ENCODE results near the gene SIN3A. TPM values are rescaled to one million over a fixed set of nuclear protein-coding genes. Genes with fewer than 3 reads are reported as not detected.

SIN3A gene
- total and polyA plus RNA-seq, 2 donors (not counting 1 experiment from before 2014, with no cell fraction given): 32.0 to 153 TPM

- H3K4me3 ChIP-seq (ENCODE audit: control extremely low read depth in 1 of 5, extremely low read depth in 1 of 5, insufficient read depth in 1 of 5, low read depth in 2 of 5, low read length in 4 of 5): no peak overlapping the region
- DNase-seq: peak; percentile 44
- no peak overlapping the region for H2AFZ ChIP-seq (ENCODE audit: insufficient read depth, low read depth, low read length, poor library complexity, severe bottlenecking)
- H4K20me1 ChIP-seq (ENCODE audit: control insufficient read depth, insufficient read depth, low read length, poor library complexity, severe bottlenecking): no peaks in the 10 kb centered on the region
- no peak overlapping the region for H3K9ac ChIP-seq (ENCODE audit: low read length)
- Mint-ChIP-seq H3K9me3 (ENCODE audit: insufficient read depth) (no peaks in the 10 kb centered on the region), H3K4me1 (peaks cover 29% of the 10 kb centered on the region), H3K27ac (peak overlapping the region; percentile 54), H3K4me3 (peak overlapping the region; percentile 12), H3K27me3 (no peaks in the 10 kb centered on the region)
- no CpG with 5 or more reads among the region's 4 CpGs for WGBS (ENCODE audit: insufficient coverage)
- ChIA-PET CTCF (interaction anchor here (0.7 to 5.3 kb wide), 3 partner anchors 12 to 523 kb away, joined by 3 to 25 read pairs (median 3); partner anchors contain the start of gene MAN2C1), POLR2A (interaction anchor here (0.5 to 1.2 kb wide), 5 partner anchors 13 to 339 kb away, joined by 3 to 13 read pairs (median 4); partner anchors contain the start of gene SIN3A)
- H3K36me3 ChIP-seq (replicated peaks in 1 of 2; ENCODE audit: control extremely low read depth in 1 of 2, control insufficient read depth in 1 of 2, extremely low read depth in 1 of 2, insufficient read depth in 2 of 2, low read length in 1 of 2): peaks cover 5 to 63% of the 10 kb centered on the region in 2 experiments
- H3K4me1 ChIP-seq (ENCODE audit: control insufficient read depth in 2 of 2, insufficient read depth in 2 of 2, low read length in 2 of 2): peaks cover 23 to 25% of the 10 kb centered on the region in 2 donors
- ATAC-seq (ENCODE audit: low read depth): peak; percentile 39
- no peaks in the 10 kb centered on the region for H3K9me3 ChIP-seq (ENCODE audit: control extremely low read depth in 1 of 3, control insufficient read depth in 2 of 3, insufficient read depth in 1 of 3, low read length in 2 of 3)
- TF ChIP-seq CTCF (IDR thresholded peaks at IDR 0.05) (no peak), EZH2 (IDR thresholded peaks at IDR 0.05; ENCODE audit: borderline replicate concordance, insufficient read depth, low read depth, low read length, poor library complexity, severe bottlenecking) (no peak)
- peaks cover 7% of the 10 kb centered on the region for H3K79me2 ChIP-seq (ENCODE audit: control insufficient read depth, insufficient read depth, low read length)
- peak overlapping the region in 1 of 2 donors; percentile 35 for H3K27ac ChIP-seq (ENCODE audit: low read length in 2 of 2)
- intact Hi-C loops (cut with micrococcal nuclease): no loop called here
- H3K27me3 ChIP-seq (replicated peaks in 1 of 4; ENCODE audit: control extremely low read depth in 1 of 4, control insufficient read depth in 3 of 4, insufficient read depth in 4 of 4, low read length in 3 of 4): no peaks in the 10 kb centered on the region
- H3K4me2 ChIP-seq (replicated peaks; ENCODE audit: low read depth, low read length, poor library complexity, severe bottlenecking): peak overlapping the region; percentile 3
These were observed 70.7 kb downstream of the SIN3A start for GRCh38 chr15:75380773-75381172.

GRCh38 chr15:75371901-75372688 lies 79.4 kb downstream of the SIN3A start:
- Histone ChIP-seq H3K36me3 (replicated peaks in 1 of 2; ENCODE audit: control extremely low read depth in 1 of 2, control insufficient read depth in 1 of 2, extremely low read depth in 1 of 2, insufficient read depth in 2 of 2, low read length in 1 of 2) (peaks cover 2 to 46% of the 10 kb centered on the region in 2 experiments), H3K9me3 (ENCODE audit: control extremely low read depth in 1 of 3, control insufficient read depth in 2 of 3, insufficient read depth in 1 of 3, low read length in 2 of 3) (no peaks in the 10 kb centered on the region), H3K4me2 (replicated peaks; ENCODE audit: low read depth, low read length, poor library complexity, severe bottlenecking) (no peak overlapping the region), H3K9ac (ENCODE audit: low read length) (no peak overlapping the region), H2AFZ (ENCODE audit: insufficient read depth, low read depth, low read length, poor library complexity, severe bottlenecking) (no peak overlapping the region), H3K4me3 (ENCODE audit: control extremely low read depth in 1 of 5, extremely low read depth in 1 of 5, insufficient read depth in 1 of 5, low read depth in 2 of 5, low read length in 4 of 5) (no peak overlapping the region), H3K79me2 (ENCODE audit: control insufficient read depth, insufficient read depth, low read length) (peaks cover 4% of the 10 kb centered on the region), H4K20me1 (ENCODE audit: control insufficient read depth, insufficient read depth, low read length, poor library complexity, severe bottlenecking) (peaks cover 11% of the 10 kb centered on the region), H3K27ac (ENCODE audit: low read length in 2 of 2) (no peak overlapping the region), H3K27me3 (replicated peaks in 1 of 4; ENCODE audit: control extremely low read depth in 1 of 4, control insufficient read depth in 3 of 4, insufficient read depth in 4 of 4, low read length in 3 of 4) (no peaks in the 10 kb centered on the region), H3K4me1 (ENCODE audit: control insufficient read depth in 2 of 2, insufficient read depth in 2 of 2, low read length in 2 of 2) (peaks cover 13 to 19% of the 10 kb centered on the region in 2 donors)
- ChIA-PET POLR2A (no interaction called here), CTCF (interaction anchor here (0.7 kb wide), 1 partner anchor 78 kb away, joined by 3 read pairs; no protein-coding TSS in a partner anchor)
- Mint-ChIP-seq H3K4me3 (no peak overlapping the region), H3K4me1 (peaks cover 25% of the 10 kb centered on the region), H3K27me3 (no peaks in the 10 kb centered on the region), H3K27ac (no peak overlapping the region), H3K9me3 (ENCODE audit: insufficient read depth) (no peaks in the 10 kb centered on the region)
- 97% methylated on average over 6 of the region's 11 CpGs for WGBS (ENCODE audit: insufficient coverage)
- DNase-seq (no peak), ATAC-seq (ENCODE audit: low read depth) (no peak)
- intact Hi-C loops (cut with micrococcal nuclease): no loop called here
- TF ChIP-seq EZH2 (IDR thresholded peaks at IDR 0.05; ENCODE audit: borderline replicate concordance, insufficient read depth, low read depth, low read length, poor library complexity, severe bottlenecking) (no peak), CTCF (IDR thresholded peaks at IDR 0.05) (no peak)
